Measurements from ENCODE around the gene DAPK2.

Gene DAPK2

DNA sequence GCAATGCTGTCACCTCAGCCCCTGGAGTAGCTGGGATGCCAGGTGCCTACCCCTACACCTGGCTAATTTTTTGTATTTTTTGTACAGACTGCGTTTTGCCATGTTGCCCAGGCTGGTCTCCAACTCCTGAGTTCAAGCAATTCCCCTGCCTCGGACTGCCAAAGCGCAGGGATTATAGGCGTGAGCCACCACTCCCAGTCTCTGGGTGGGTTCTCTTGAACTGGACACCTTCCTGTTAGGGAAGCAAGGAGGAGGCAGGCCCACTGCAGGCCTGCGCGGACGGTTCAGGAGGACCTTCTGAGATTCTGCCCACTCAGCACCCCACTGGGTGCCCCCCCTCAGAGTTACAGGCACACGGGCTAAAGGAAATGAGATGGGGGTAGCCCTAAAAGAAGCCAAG lies 138.8 kb downstream of the DAPK2 start:
- Histone ChIP-seq H3K4me2 (ENCODE audit: low read length) (no peak overlapping the region), H3K4ac (ENCODE audit: low read depth, low read length) (no peak overlapping the region), H4K91ac (ENCODE audit: low read depth, low read length) (no peak overlapping the region), H3K4me3 (ENCODE audit: low read depth, low read length) (no peak overlapping the region), H2BK120ac (ENCODE audit: insufficient read depth, low read length, poor library complexity) (no peak overlapping the region), H2BK5ac (ENCODE audit: low read depth, low read length, poor library complexity) (no peak overlapping the region), H3K79me2 (ENCODE audit: control insufficient read depth, insufficient read depth, low read length, poor library complexity) (no peaks in the 10 kb centered on the region), H2AFZ (ENCODE audit: insufficient read depth, low read length, poor library complexity) (no peak overlapping the region), H3K79me1 (ENCODE audit: low read length) (peaks cover 1% of the 10 kb centered on the region), H4K12ac (ENCODE audit: low read depth, low read length) (no peak overlapping the region), H3K23ac (ENCODE audit: low read length) (no peak overlapping the region), H3K18ac (ENCODE audit: low read length) (no peak overlapping the region), H2BK12ac (ENCODE audit: low read length) (no peak overlapping the region), H3K4me1 (ENCODE audit: control insufficient read depth in 1 of 2, insufficient read depth in 2 of 2, low read length in 2 of 2) (peaks cover 0 to 7% of the 10 kb centered on the region in 2 experiments), H3K27me3 (ENCODE audit: insufficient read depth, low read length) (no peaks in the 10 kb centered on the region), H3K9me3 (ENCODE audit: insufficient read depth, low read depth, low read length) (peaks cover 2% of the 10 kb centered on the region), H4K8ac (ENCODE audit: low read depth, low read length) (no peak overlapping the region), H3K14ac (ENCODE audit: low read length) (no peak overlapping the region), H3K27ac (ENCODE audit: low read depth, low read length) (no peak overlapping the region), H2AK5ac (ENCODE audit: low read length) (no peak overlapping the region), H3K9ac (ENCODE audit: low read length) (no peak overlapping the region), H3K36me3 (ENCODE audit: control insufficient read depth in 1 of 2, insufficient read depth in 2 of 2, low read length in 2 of 2) (no peaks in the 10 kb centered on the region)
- no peak for DNase-seq
- WGBS (ENCODE audit: extremely low coverage, insufficient coverage, insufficient read length): no CpG with 5 or more reads among the region's 8 CpGs

DNA sequence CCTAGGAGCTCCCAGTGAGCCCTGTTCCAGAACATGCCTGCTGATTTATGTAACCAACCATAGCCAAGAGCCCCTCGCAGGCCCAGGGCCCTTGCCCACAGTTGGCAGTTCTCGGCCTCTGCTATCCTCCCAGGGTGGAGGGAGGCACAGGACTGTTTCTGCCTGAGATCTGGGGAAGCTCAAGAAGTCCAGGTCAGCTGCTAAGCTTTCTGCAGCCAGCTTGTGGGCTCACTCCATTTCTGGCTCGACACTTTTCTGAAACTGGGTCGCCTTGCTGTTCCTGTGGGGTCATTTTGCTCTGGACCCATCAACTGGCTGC lies 140.1 kb downstream of the DAPK2 start:
- no peak overlapping the region for H3K18ac ChIP-seq (ENCODE audit: low read length)
- H3K9ac ChIP-seq (ENCODE audit: low read length): no peak overlapping the region
- H3K14ac ChIP-seq (ENCODE audit: low read length): no peak overlapping the region
- no peak overlapping the region for H2BK12ac ChIP-seq (ENCODE audit: low read length)
- no CpG with 5 or more reads among the region's 4 CpGs for WGBS (ENCODE audit: extremely low coverage, insufficient coverage, insufficient read length)
- no peak for DNase-seq
- H4K8ac ChIP-seq (ENCODE audit: low read depth, low read length): no peak overlapping the region
- H2AFZ ChIP-seq (ENCODE audit: insufficient read depth, low read length, poor library complexity): no peak overlapping the region
- H4K91ac ChIP-seq (ENCODE audit: low read depth, low read length): no peak overlapping the region
- H2BK120ac ChIP-seq (ENCODE audit: insufficient read depth, low read length, poor library complexity): no peak overlapping the region
- H3K4ac ChIP-seq (ENCODE audit: low read depth, low read length): no peak overlapping the region
- no peak overlapping the region for H3K4me2 ChIP-seq (ENCODE audit: low read length)
- H3K9me3 ChIP-seq (ENCODE audit: insufficient read depth, low read depth, low read length): peaks cover 2% of the 10 kb centered on the region
- H2AK5ac ChIP-seq (ENCODE audit: low read length): no peak overlapping the region
- no peak overlapping the region for H3K4me3 ChIP-seq (ENCODE audit: low read depth, low read length)
- H3K4me1 ChIP-seq (ENCODE audit: control insufficient read depth in 1 of 2, insufficient read depth in 2 of 2, low read length in 2 of 2): peaks cover 0 to 5% of the 10 kb centered on the region in 2 experiments
- H4K12ac ChIP-seq (ENCODE audit: low read depth, low read length): no peak overlapping the region
- H2BK5ac ChIP-seq (ENCODE audit: low read depth, low read length, poor library complexity): no peak overlapping the region
- no peak overlapping the region for H3K23ac ChIP-seq (ENCODE audit: low read length)
- no peak overlapping the region for H3K27ac ChIP-seq (ENCODE audit: low read depth, low read length)
- H3K27me3 ChIP-seq (ENCODE audit: insufficient read depth, low read length): no peaks in the 10 kb centered on the region
- peaks cover 1% of the 10 kb centered on the region for H3K79me1 ChIP-seq (ENCODE audit: low read length)
- no peaks in the 10 kb centered on the region for H3K79me2 ChIP-seq (ENCODE audit: control insufficient read depth, insufficient read depth, low read length, poor library complexity)
- H3K36me3 ChIP-seq (ENCODE audit: control insufficient read depth in 1 of 2, insufficient read depth in 2 of 2, low read length in 2 of 2): no peaks in the 10 kb centered on the region

DNA sequence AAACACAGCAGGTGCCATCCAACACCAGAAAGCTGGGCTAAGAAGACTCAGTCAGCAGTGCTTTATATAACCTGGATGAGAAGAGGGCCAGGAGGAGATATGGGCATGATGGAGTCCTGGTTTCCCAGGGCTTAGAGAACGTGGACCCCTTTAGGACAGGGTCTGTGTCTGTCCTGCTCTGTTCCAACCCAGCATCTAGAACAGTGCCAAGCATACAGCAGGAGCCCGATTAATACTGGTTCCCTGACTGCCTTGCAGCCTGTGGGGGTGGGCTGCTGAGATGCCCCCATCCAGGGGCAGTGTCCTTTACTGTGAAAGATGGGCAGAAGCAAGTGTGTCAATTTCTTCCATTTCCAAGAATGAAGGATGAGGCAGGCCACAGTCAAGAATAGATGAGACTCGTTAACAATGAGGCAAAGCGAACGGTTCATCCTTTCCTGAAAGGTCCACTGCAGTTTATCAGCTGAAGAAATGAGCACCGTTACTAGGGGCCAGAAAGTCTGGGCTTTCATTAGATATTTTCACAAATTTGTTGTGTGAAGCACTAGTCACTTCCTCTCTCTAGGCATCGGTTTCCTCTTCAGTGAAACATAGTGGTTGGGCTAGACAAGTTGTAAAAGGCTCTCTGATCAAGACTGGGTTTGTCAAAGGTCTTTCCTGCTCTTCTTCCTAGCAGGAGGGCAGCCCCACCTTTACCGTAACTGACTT lies 140.6 kb downstream of the DAPK2 start:
- H4K8ac ChIP-seq (ENCODE audit: low read depth, low read length): no peak overlapping the region

GRCh38 chr15:63905131-63905530 lies 141.2 kb downstream of the DAPK2 start:
- Histone ChIP-seq H4K91ac (ENCODE audit: low read depth, low read length) (no peak overlapping the region), H3K4ac (ENCODE audit: low read depth, low read length) (no peak overlapping the region), H2AFZ (ENCODE audit: insufficient read depth, low read length, poor library complexity) (no peak overlapping the region), H3K79me1 (ENCODE audit: low read length) (peaks cover 1% of the 10 kb centered on the region), H3K9ac (ENCODE audit: low read length) (no peak overlapping the region), H3K9me3 (ENCODE audit: insufficient read depth, low read depth, low read length) (peaks cover 2% of the 10 kb centered on the region), H2BK120ac (ENCODE audit: insufficient read depth, low read length, poor library complexity) (no peak overlapping the region), H4K12ac (ENCODE audit: low read depth, low read length) (no peak overlapping the region), H3K23ac (ENCODE audit: low read length) (no peak overlapping the region), H3K79me2 (ENCODE audit: control insufficient read depth, insufficient read depth, low read length, poor library complexity) (no peaks in the 10 kb centered on the region), H2AK5ac (ENCODE audit: low read length) (no peak overlapping the region), H3K27ac (ENCODE audit: low read depth, low read length) (no peak overlapping the region), H3K14ac (ENCODE audit: low read length) (no peak overlapping the region), H3K4me2 (ENCODE audit: low read length) (no peak overlapping the region), H3K27me3 (ENCODE audit: insufficient read depth, low read length) (no peaks in the 10 kb centered on the region), H4K8ac (ENCODE audit: low read depth, low read length) (no peak overlapping the region), H2BK12ac (ENCODE audit: low read length) (no peak overlapping the region), H3K4me3 (ENCODE audit: low read depth, low read length) (no peak overlapping the region), H3K36me3 (ENCODE audit: control insufficient read depth in 1 of 2, insufficient read depth in 2 of 2, low read length in 2 of 2) (no peaks in the 10 kb centered on the region), H3K4me1 (ENCODE audit: control insufficient read depth in 1 of 2, insufficient read depth in 2 of 2, low read length in 2 of 2) (peaks cover 0 to 5% of the 10 kb centered on the region in 2 experiments), H2BK5ac (ENCODE audit: low read depth, low read length, poor library complexity) (no peak overlapping the region), H3K18ac (ENCODE audit: low read length) (no peak overlapping the region)
- no CpG with 5 or more reads among the region's 7 CpGs for WGBS (ENCODE audit: extremely low coverage, insufficient coverage, insufficient read length)
- no peak for DNase-seq

More for the DNA sequence above, 140.6 kb downstream of the DAPK2 start:
- Histone ChIP-seq H2BK5ac (ENCODE audit: low read depth, low read length, poor library complexity) (no peak overlapping the region), H3K18ac (ENCODE audit: low read length) (no peak overlapping the region), H3K27me3 (ENCODE audit: insufficient read depth, low read length) (no peaks in the 10 kb centered on the region), H2BK120ac (ENCODE audit: insufficient read depth, low read length, poor library complexity) (no peak overlapping the region), H3K14ac (ENCODE audit: low read length) (no peak overlapping the region), H4K12ac (ENCODE audit: low read depth, low read length) (no peak overlapping the region), H3K79me1 (ENCODE audit: low read length) (peaks cover 1% of the 10 kb centered on the region), H3K4me2 (ENCODE audit: low read length) (no peak overlapping the region), H3K23ac (ENCODE audit: low read length) (no peak overlapping the region), H3K4me3 (ENCODE audit: low read depth, low read length) (no peak overlapping the region), H2BK12ac (ENCODE audit: low read length) (no peak overlapping the region), H2AK5ac (ENCODE audit: low read length) (no peak overlapping the region), H3K4ac (ENCODE audit: low read depth, low read length) (no peak overlapping the region), H4K91ac (ENCODE audit: low read depth, low read length) (no peak overlapping the region), H2AFZ (ENCODE audit: insufficient read depth, low read length, poor library complexity) (no peak overlapping the region), H3K79me2 (ENCODE audit: control insufficient read depth, insufficient read depth, low read length, poor library complexity) (no peaks in the 10 kb centered on the region), H3K4me1 (ENCODE audit: control insufficient read depth in 1 of 2, insufficient read depth in 2 of 2, low read length in 2 of 2) (peaks cover 0 to 5% of the 10 kb centered on the region in 2 experiments), H3K36me3 (ENCODE audit: control insufficient read depth in 1 of 2, insufficient read depth in 2 of 2, low read length in 2 of 2) (no peaks in the 10 kb centered on the region), H3K9ac (ENCODE audit: low read length) (no peak overlapping the region), H3K9me3 (ENCODE audit: insufficient read depth, low read depth, low read length) (peaks cover 2% of the 10 kb centered on the region), H3K27ac (ENCODE audit: low read depth, low read length) (no peak overlapping the region)
- WGBS (ENCODE audit: extremely low coverage, insufficient coverage, insufficient read length): no CpG with 5 or more reads among the region's 8 CpGs
- no peak for DNase-seq
